Measurements from ENCODE around the gene LRMDA.

LRMDA gene

DNA sequence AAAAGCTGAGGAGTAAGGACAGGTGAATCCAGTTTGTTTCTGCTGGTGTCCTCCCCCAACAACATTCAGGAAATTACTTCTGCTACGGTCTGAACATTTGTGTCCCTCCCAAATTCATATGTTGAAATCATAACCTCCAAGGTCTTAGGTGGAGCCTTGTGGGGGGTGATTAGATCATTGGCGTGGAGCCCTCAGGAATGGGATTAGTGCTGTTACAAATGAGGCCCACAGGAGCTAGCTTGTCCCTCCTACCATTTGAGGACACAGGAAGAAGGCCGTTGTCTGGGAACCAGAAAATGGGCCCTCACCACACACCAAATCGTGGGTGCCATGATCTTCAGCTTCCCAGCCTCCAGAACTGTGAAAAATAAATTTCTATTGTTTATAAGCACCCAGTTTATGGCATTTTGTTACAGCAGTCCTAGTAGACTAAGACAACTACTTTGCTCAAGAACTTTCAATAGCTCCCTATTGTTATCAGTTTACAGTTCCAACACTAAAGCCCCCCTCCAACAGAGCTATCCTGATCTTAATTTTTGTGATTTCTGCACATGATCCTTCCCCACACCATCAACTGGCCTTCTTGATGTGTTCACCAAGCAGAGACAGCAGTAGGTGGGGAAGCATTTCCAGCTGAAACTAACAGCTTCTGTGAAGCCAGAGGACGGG lies 2.1 kb upstream of the LRMDA start:
- DNase-seq = no peak
- H3K4me2 ChIP-seq (ENCODE audit: insufficient read depth, low read length) = no peak overlapping the region

DNA sequence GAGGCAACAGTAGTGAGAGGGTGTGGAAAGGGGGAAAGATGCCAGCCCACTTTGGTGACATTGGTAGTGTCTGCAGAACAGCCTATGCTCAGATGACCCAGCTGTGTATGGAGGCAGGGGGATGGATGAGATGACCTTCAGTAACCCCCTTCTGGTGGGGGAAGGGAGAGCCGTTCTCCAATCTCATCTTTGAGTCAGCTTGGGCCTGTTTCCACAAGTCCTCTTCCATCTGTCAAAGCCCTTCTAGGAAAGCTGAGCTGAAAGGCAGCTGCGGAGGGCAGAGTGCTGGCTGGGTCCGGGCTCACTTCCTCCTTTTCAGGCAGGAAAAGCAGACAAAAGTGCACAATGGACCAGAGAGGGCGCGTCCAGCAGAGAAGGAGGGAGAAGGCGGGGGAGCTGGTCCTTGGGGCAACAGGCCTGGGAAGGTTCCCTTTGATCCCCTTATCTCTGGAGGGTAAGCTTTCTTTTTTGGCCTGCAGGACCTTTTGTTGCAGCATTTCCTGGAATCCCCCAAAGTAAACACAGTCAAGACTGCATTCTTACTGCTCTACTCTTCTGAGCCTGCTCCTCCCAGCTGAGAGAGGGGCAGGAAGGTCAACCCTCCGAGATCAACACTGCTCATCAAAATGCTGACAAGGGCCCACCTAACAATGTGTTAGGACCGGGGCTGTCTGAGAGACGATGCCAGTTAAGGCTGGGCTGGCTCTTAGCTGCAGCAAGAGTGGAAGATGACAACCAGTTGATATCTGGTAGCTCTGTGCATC lies 1.2 kb upstream of the LRMDA start:
- H3K27me3 ChIP-seq (ENCODE audit: insufficient read depth, low read length, poor library complexity) = peaks cover 5% of the 10 kb centered on the region
- ATAC-seq (ENCODE audit: insufficient read depth, low read depth) = no peak
- TF ChIP-seq, protein P1, sequence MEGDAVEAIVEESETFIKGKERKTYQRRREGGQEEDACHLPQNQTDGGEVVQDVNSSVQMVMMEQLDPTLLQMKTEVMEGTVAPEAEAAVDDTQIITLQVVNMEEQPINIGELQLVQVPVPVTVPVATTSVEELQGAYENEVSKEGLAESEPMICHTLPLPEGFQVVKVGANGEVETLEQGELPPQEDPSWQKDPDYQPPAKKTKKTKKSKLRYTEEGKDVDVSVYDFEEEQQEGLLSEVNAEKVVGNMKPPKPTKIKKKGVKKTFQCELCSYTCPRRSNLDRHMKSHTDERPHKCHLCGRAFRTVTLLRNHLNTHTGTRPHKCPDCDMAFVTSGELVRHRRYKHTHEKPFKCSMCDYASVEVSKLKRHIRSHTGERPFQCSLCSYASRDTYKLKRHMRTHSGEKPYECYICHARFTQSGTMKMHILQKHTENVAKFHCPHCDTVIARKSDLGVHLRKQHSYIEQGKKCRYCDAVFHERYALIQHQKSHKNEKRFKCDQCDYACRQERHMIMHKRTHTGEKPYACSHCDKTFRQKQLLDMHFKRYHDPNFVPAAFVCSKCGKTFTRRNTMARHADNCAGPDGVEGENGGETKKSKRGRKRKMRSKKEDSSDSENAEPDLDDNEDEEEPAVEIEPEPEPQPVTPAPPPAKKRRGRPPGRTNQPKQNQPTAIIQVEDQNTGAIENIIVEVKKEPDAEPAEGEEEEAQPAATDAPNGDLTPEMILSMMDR (IDR thresholded peaks at IDR 0.05; ENCODE audit: borderline replicate concordance, extremely low read depth, low read length, poor library complexity, severe bottlenecking) = no peak
- no peak for TF ChIP-seq EZH2 (IDR thresholded peaks at IDR 0.05; ENCODE audit: borderline replicate concordance, low read depth, low read length, severe bottlenecking)
- H3K9ac ChIP-seq (ENCODE audit: low read depth, low read length) = no peak overlapping the region
- no peak for DNase-seq
- no peak overlapping the region for H3K4me2 ChIP-seq (ENCODE audit: insufficient read depth, low read length)
- H4K20me1 ChIP-seq (ENCODE audit: insufficient read depth, low read length) = no peaks in the 10 kb centered on the region
- H3K9me3 ChIP-seq (ENCODE audit: insufficient read depth, low read length, severe bottlenecking) = no peaks in the 10 kb centered on the region
- H2AFZ ChIP-seq (ENCODE audit: low read depth, low read length) = no peak overlapping the region
- no peaks in the 10 kb centered on the region for H3K36me3 ChIP-seq (ENCODE audit: insufficient read depth, low read length)
- H3K79me2 ChIP-seq (ENCODE audit: insufficient read depth, low read length) = no peaks in the 10 kb centered on the region
- H3K4me3 ChIP-seq (ENCODE audit: low read depth in 1 of 2, low read length in 2 of 2) = no peak overlapping the region
- no peak overlapping the region for H3K27ac ChIP-seq (ENCODE audit: low read length)
- H3K4me1 ChIP-seq (ENCODE audit: insufficient read depth, low read length) = no peaks in the 10 kb centered on the region

More for the DNA sequence above, 2.1 kb upstream of the LRMDA start:
- ATAC-seq (ENCODE audit: insufficient read depth, low read depth) = no peak
- Histone ChIP-seq H3K9me3 (ENCODE audit: insufficient read depth, low read length, severe bottlenecking) (no peaks in the 10 kb centered on the region), H4K20me1 (ENCODE audit: insufficient read depth, low read length) (no peaks in the 10 kb centered on the region), H2AFZ (ENCODE audit: low read depth, low read length) (no peak overlapping the region), H3K79me2 (ENCODE audit: insufficient read depth, low read length) (no peaks in the 10 kb centered on the region), H3K27ac (ENCODE audit: low read length) (no peak overlapping the region), H3K4me3 (ENCODE audit: low read depth in 1 of 2, low read length in 2 of 2) (no peak overlapping the region), H3K4me1 (ENCODE audit: insufficient read depth, low read length) (no peaks in the 10 kb centered on the region), H3K27me3 (ENCODE audit: insufficient read depth, low read length, poor library complexity) (peaks cover 5% of the 10 kb centered on the region), H3K36me3 (ENCODE audit: insufficient read depth, low read length) (no peaks in the 10 kb centered on the region), H3K9ac (ENCODE audit: low read depth, low read length) (no peak overlapping the region)
- TF ChIP-seq, protein P1 (IDR thresholded peaks at IDR 0.05; ENCODE audit: borderline replicate concordance, extremely low read depth, low read length, poor library complexity, severe bottlenecking) = no peak
- no peak for TF ChIP-seq EZH2 (IDR thresholded peaks at IDR 0.05; ENCODE audit: borderline replicate concordance, low read depth, low read length, severe bottlenecking)

DNA sequence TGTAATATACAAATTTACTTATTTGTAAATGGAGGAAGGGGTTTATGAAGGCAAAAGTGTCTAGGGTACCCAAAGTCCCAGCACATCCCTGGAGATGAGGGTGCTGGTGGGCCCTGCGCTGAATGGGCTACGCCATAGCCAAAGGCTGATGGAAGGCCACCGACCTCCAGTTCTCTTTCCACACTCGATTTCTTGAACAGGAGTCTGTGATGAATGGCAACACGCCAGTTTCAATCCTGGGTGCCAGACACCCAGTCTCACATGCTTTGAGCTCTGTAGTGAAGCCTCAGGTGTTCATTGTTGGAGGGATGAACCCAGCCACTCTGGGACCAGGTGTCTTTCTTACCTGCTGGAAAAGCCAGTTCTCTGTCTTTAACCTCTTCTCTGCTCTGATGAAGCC lies 752 bp downstream of the LRMDA start:
- Histone ChIP-seq H3K4me3 (ENCODE audit: low read depth in 1 of 2, low read length in 2 of 2) (no peak overlapping the region), H3K9ac (ENCODE audit: low read depth, low read length) (no peak overlapping the region), H3K79me2 (ENCODE audit: insufficient read depth, low read length) (no peaks in the 10 kb centered on the region), H3K4me2 (ENCODE audit: insufficient read depth, low read length) (no peak overlapping the region), H3K4me1 (ENCODE audit: insufficient read depth, low read length) (no peaks in the 10 kb centered on the region), H2AFZ (ENCODE audit: low read depth, low read length) (no peak overlapping the region), H4K20me1 (ENCODE audit: insufficient read depth, low read length) (no peaks in the 10 kb centered on the region), H3K36me3 (ENCODE audit: insufficient read depth, low read length) (no peaks in the 10 kb centered on the region), H3K27ac (ENCODE audit: low read length) (no peak overlapping the region), H3K27me3 (ENCODE audit: insufficient read depth, low read length, poor library complexity) (peaks cover 2% of the 10 kb centered on the region), H3K9me3 (ENCODE audit: insufficient read depth, low read length, severe bottlenecking) (no peaks in the 10 kb centered on the region)
- TF ChIP-seq, protein P1 (IDR thresholded peaks at IDR 0.05; ENCODE audit: borderline replicate concordance, extremely low read depth, low read length, poor library complexity, severe bottlenecking) = no peak
- no peak for TF ChIP-seq EZH2 (IDR thresholded peaks at IDR 0.05; ENCODE audit: borderline replicate concordance, low read depth, low read length, severe bottlenecking)
- ATAC-seq (ENCODE audit: insufficient read depth, low read depth) (no peak), DNase-seq (no peak)

All from DND-41 (cell line).